HepG2 (cell line): ENCODE measurements around the gene VEGFA. TPM values are rescaled to one million over a fixed set of nuclear protein-coding genes. Genes with fewer than 3 reads are reported as not detected.

Experiments used
- EED ChIP-seq: sonication (generic); formaldehyde crosslinking; IDR thresholded peaks from 2 replicates; pipeline ENCODE4 v1.5.0; 2020; ENCODE audit warnings: mild to moderate bottlenecking, missing genetic modification reagents
- FOXK1 ChIP-seq: sonication (generic); formaldehyde crosslinking; IDR thresholded peaks from 2 replicates; pipeline ENCODE4 v1.4.0; 2020; ENCODE audit warnings: low read depth, missing genetic modification reagents, borderline replicate concordance
- HOXA3 ChIP-seq: sonication (generic); formaldehyde crosslinking; IDR thresholded peaks from 2 replicates; pipeline ENCODE4 v1.5.0; 2020; ENCODE audit warnings: missing genetic modification reagents
- IRF9 ChIP-seq: sonication (generic); formaldehyde crosslinking; IDR thresholded peaks from 2 replicates; pipeline ENCODE4 v1.8.0; 2022; ENCODE audit warnings: missing genetic modification reagents, mild to moderate bottlenecking, borderline replicate concordance
- IRX3 ChIP-seq: sonication (generic); formaldehyde crosslinking; IDR thresholded peaks from 2 replicates; pipeline ENCODE4 v1.8.1; 2023; ENCODE audit warnings: mild to moderate bottlenecking, low read depth, missing genetic modification reagents, borderline replicate concordance
- JARID2 ChIP-seq: sonication (generic); formaldehyde crosslinking; IDR thresholded peaks from 2 replicates; pipeline ENCODE4 v1.8.1; 2023; ENCODE audit warnings: missing genetic modification reagents, inconsistent platforms; ENCODE audit not compliant: insufficient replicate concordance
- KDM2A ChIP-seq: sonication (generic); formaldehyde crosslinking; IDR thresholded peaks from 2 replicates; pipeline ENCODE4 v1.4.0; 2020; ENCODE audit warnings: low read depth, missing genetic modification reagents, borderline replicate concordance
- LCORL ChIP-seq, 2 experiments: fragments of 450-650 bp in 1 of 2; sonication (generic) in 1 of 2; formaldehyde crosslinking in 1 of 2; IDR thresholded peaks; 2 replicates each; pipeline versions ENCODE4 v1.5.0 to v1.6.1; 2017 to 2020; ENCODE audit warnings: antibody characterized with exemption in 1 of 2, missing genetic modification reagents in 1 of 2
- MIER3 ChIP-seq: IDR thresholded peaks from 2 replicates; pipeline ENCODE4 v1.6.1; 2016; ENCODE audit warnings: missing compliant biosample characterization, borderline replicate concordance
- MTF1 ChIP-seq: sonication (generic); formaldehyde crosslinking; IDR thresholded peaks from 2 replicates; pipeline ENCODE4 v1.5.0; 2020; ENCODE audit warnings: missing genetic modification reagents
- NFKBIZ ChIP-seq: IDR thresholded peaks from 2 replicates; pipeline ENCODE4 v1.6.1; 2018; ENCODE audit warnings: missing genetic modification reagents, missing compliant biosample characterization
- PAXIP1 ChIP-seq: sonication (generic); formaldehyde crosslinking; conservative IDR thresholded peaks from 2 replicates; pipeline ENCODE4 v1.4.0; 2020; ENCODE audit warnings: mild to moderate bottlenecking, missing genetic modification reagents, moderate library complexity
- SIX1 ChIP-seq: sonication (generic); formaldehyde crosslinking; IDR thresholded peaks from 2 replicates; pipeline ENCODE4 v1.4.0; 2020; ENCODE audit warnings: missing genetic modification reagents, borderline replicate concordance
- SMC3 ChIP-seq: IDR thresholded peaks from 2 replicates; pipeline ENCODE4 v1.6.1; 2011; ENCODE audit warnings: low read length, improper control_type of control experiment
- TRAFD1 ChIP-seq: sonication (generic); formaldehyde crosslinking; IDR thresholded peaks from 2 replicates; pipeline ENCODE4 v1.5.1; 2020; ENCODE audit warnings: missing genetic modification reagents, mild to moderate bottlenecking, borderline replicate concordance
- ZBTB20 ChIP-seq: sonication (generic); formaldehyde crosslinking; IDR thresholded peaks from 2 replicates; pipeline ENCODE4 v1.8.1; 2023; ENCODE audit warnings: missing genetic modification reagents, low read depth, mild to moderate bottlenecking, borderline replicate concordance
- ZBTB42 ChIP-seq: sonication (generic); formaldehyde crosslinking; IDR thresholded peaks from 2 replicates; pipeline ENCODE4 v1.5.0; 2020; ENCODE audit warnings: mild to moderate bottlenecking, missing genetic modification reagents
- ZNF446 ChIP-seq: sonication (generic); formaldehyde crosslinking; IDR thresholded peaks from 2 replicates; pipeline ENCODE4 v1.5.0; 2020; ENCODE audit warnings: mild to moderate bottlenecking, missing genetic modification reagents
- ZNF580 ChIP-seq: IDR thresholded peaks from 2 replicates; pipeline ENCODE4 v1.6.1; 2016; ENCODE audit warnings: low read depth, borderline replicate concordance
- ZNF615 ChIP-seq: sonication (generic); formaldehyde crosslinking; IDR thresholded peaks from 2 replicates; pipeline ENCODE4 v1.5.0; 2020; ENCODE audit warnings: mild to moderate bottlenecking, missing genetic modification reagents, borderline replicate concordance
- ZNF768 ChIP-seq: sonication (generic); formaldehyde crosslinking; IDR thresholded peaks from 2 replicates; pipeline ENCODE4 v1.4.0; 2020; ENCODE audit warnings: missing genetic modification reagents
- ZNF788 ChIP-seq: sonication (generic); formaldehyde crosslinking; IDR thresholded peaks from 2 replicates; pipeline ENCODE4 v1.5.0; 2020; ENCODE audit warnings: mild to moderate bottlenecking, missing genetic modification reagents, borderline replicate concordance
- polyA plus RNA-seq, 8 experiments: library from polyadenylated mRNA; depleted of rRNA in 3 of 8; stranded (reverse) in 7 of 8; unstranded in 1 of 8; fragments of >200 nt; fragmentation: Illumina TruSeq in 4 of 8; extraction: Trizol in 4 of 8; gene quantifications; 2 replicates each; pipeline versions ENCODE4 v1.2.1 to v1.2.3, GENCODE V29; 2011 to 2016; ENCODE audit warnings: low read depth in 4 of 8, missing spikeins in 1 of 8, mixed read lengths in 1 of 8; ENCODE audit not compliant: insufficient read depth in 1 of 8
- total RNA-seq, 5 experiments: library from RNA; depleted of rRNA; stranded (reverse); fragments of >200 nt; fragmentation: Illumina TruSeq; extraction: Trizol; gene quantifications; 2 replicates each; pipeline ENCODE4 v1.2.3, GENCODE V29; 2016; ENCODE audit warnings: low read depth in 1 of 5

The VEGFA gene
- total and polyA plus RNA-seq, 2 of the 13 experiments (the other 11 are each of a cell fraction or from before 2014, with no cell fraction given), result 68.1 to 629 TPM

GRCh38 chr6:43774776-43775534, 4.9 kb downstream of the VEGFA start (continued):
- TF ChIP-seq EED (CRISPR knock-in tag) (0 out of 2 replicates have a peak, but pooled peaks have one; percentile 59), TRAFD1 (CRISPR knock-in tag) (no peak), FOXK1 (CRISPR knock-in tag) (0 out of 2 replicates have a peak, but pooled peaks have one; percentile 19), MTF1 (CRISPR knock-in tag) (no peak), NFKBIZ (CRISPR knock-in tag) (no peak), IRX3 (no peak), SIX1 (CRISPR knock-in tag) (no peak), ZBTB20 (CRISPR knock-in tag) (no peak), MIER3 (CRISPR knock-in tag) (0 out of 2 replicates have a peak, but pooled peaks have one; percentile 49), ZNF615 (CRISPR knock-in tag) (no peak), IRF9 (CRISPR knock-in tag) (0 out of 2 replicates have a peak, but pooled peaks have one; percentile 32), PAXIP1 (0 out of 2 replicates have a peak, but pooled peaks have one; percentile 25), HOXA3 (CRISPR knock-in tag) (peak; percentile 24; the same call in 1 of the 2 replicates), ZNF768 (0 out of 2 replicates have a peak, but pooled peaks have one; percentile 31), ZBTB42 (0 out of 2 replicates have a peak, but pooled peaks have one; percentile 43), KDM2A (0 out of 2 replicates have a peak, but pooled peaks have one; percentile 37), SMC3 (peak; percentile 73; the same call in 1 of the 2 replicates), ZNF446 (CRISPR knock-in tag) (no peak), ZNF580 (peak; percentile 58; the same call in 1 of the 2 replicates), LCORL (IDR thresholded peaks at IDR 0.05) (no peak), LCORL (CRISPR knock-in tag; IDR thresholded peaks at IDR 0.05) (peak; percentile 56; the same call in 1 of the 2 replicates), ZNF788 (CRISPR knock-in tag) (peak; percentile 80), JARID2 (CRISPR knock-in tag) (no peak)
